ENCODE results near the gene SLCO3A1. TPM values are rescaled to one million over a fixed set of nuclear protein-coding genes. Genes with fewer than 3 reads are reported as not detected.

The SLCO3A1 gene
- total RNA-seq, 3 donors from 2014 or later, result 8.5 to 14.1 (median 13.6) TPM

DNA sequence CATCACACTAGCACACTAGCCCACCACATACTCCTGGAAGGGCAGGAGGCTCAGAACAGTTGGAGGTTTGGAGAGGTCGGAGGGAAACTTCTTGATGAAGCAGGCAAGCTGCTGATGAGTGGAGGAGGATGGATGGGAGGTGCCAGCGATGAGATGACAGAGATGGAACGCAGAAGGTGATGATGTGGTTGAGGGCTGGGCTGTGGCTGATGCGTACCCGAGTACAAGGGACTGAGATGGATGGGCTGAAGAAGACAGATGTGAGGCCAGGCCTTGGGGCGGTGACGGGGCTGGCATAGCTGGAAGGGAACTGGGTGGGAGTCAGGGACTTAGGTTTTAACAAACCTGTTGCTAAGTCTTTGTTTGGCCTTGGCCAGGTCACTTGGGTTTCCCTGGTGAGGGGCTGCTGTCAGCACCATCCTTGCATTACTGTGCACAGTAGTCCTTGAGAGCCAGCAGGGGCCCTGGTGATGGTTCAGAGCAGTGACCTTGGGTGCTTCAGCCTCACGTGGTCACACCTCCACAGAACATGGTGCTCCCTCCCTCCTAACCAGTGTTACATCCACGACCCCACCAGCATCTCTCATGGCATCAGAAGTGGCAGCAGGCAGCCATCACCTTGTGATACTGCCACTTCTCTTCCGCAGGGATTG is 164.5 kb downstream of the SLCO3A1 start:
- no peak for TF ChIP-seq POLR2AphosphoS5 (IDR thresholded peaks at IDR 0.05)
- TF ChIP-seq POLR2A (IDR thresholded peaks at IDR 0.05), result no peak
- no peak for TF ChIP-seq CTCF (IDR thresholded peaks at IDR 0.05)
- no peaks in the 10 kb centered on the region for H3K27me3 ChIP-seq
- no peaks in the 10 kb centered on the region for H3K9me3 ChIP-seq
- no peaks in the 10 kb centered on the region for H3K36me3 ChIP-seq
- H3K4me3 ChIP-seq, result no peak overlapping the region
- no peak overlapping the region for H3K27ac ChIP-seq
- peaks cover 0 to 2% of the 10 kb centered on the region in 2 donors for H3K4me1 ChIP-seq
- no peak for DNase-seq (ENCODE audit: low spot score in 2 of 2)
- intact Hi-C loops (cut with DNase I; ENCODE audit: low total_unique reads), result no loop called here

DNA sequence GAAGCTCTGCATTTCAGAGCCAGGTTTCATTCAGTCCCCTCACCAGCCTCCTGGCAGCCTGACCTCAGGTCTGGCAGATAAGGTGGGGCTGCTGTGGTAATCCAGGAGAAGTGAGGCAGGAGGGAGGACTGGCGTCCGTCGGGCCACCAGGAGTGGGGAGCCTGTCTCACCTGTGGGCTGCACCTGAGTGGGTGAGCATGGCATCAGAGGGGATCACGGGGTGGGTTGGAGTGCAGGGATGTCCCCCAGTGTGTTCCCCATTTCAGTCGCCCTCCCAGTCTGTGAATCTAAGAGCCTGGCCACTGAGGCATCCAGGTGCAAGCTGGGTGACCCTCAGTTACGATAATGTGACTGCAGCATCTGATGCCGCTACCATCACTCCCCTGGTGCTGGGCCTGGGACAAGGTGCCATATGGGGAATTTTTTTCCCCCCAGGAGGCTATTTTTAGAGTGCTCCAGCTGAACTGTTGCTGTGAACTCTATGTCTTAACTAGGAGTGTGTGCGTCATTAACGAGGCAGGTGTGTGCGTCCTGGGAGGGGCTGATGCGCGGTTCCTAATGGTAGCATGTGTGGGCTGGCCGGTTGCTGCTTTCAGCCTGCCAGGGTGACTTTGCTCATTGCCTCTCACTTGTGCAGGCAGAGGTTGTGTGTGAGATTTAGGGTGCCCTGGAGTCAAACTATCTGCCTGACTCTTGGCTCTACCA is 165.2 kb downstream of the SLCO3A1 start:
- no peak for TF ChIP-seq CTCF (IDR thresholded peaks at IDR 0.05)
- TF ChIP-seq POLR2A (IDR thresholded peaks at IDR 0.05), result no peak
- TF ChIP-seq POLR2AphosphoS5 (IDR thresholded peaks at IDR 0.05), result no peak
- peak overlapping the region in 1 of 2 donors; percentile 25 for H3K27ac ChIP-seq
- intact Hi-C loops (cut with DNase I; ENCODE audit: low total_unique reads), result no loop called here
- H3K27me3 ChIP-seq, result no peaks in the 10 kb centered on the region
- no peak for DNase-seq (ENCODE audit: low spot score in 2 of 2)
- no peak overlapping the region for H3K4me3 ChIP-seq
- H3K4me1 ChIP-seq, result peaks cover 0 to 2% of the 10 kb centered on the region in 2 donors
- H3K9me3 ChIP-seq, result no peaks in the 10 kb centered on the region
- no peaks in the 10 kb centered on the region for H3K36me3 ChIP-seq

DNA sequence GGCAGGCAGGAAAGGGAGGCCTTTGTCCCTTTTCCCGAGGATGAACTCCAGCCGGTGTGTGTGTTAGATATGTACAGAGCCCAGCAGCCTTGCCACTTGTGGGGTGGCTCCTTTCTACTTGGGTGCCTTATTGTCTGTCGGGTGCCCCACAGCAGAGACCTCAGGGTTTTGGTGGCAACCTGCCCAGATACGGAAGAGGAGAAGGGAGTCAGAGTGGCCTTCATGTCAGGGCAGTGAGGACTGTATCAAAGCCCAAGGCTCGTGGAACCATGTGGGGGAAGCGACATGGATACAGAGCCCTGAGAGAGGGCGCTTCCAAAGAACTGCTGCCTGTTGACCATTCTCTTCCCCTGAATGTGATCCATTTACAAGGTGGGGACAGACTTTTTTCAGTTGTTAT is 166.2 kb downstream of the SLCO3A1 start:
- Histone ChIP-seq H3K9me3 (no peaks in the 10 kb centered on the region), H3K27me3 (no peaks in the 10 kb centered on the region), H3K4me1 (peaks cover 0 to 2% of the 10 kb centered on the region in 2 donors), H3K4me3 (no peak overlapping the region), H3K36me3 (no peaks in the 10 kb centered on the region), H3K27ac (peak overlapping the region in 1 of 2 donors; percentile 52)
- no peak for TF ChIP-seq CTCF (IDR thresholded peaks at IDR 0.05)
- no peak for TF ChIP-seq POLR2A (IDR thresholded peaks at IDR 0.05)
- no peak for TF ChIP-seq POLR2AphosphoS5 (IDR thresholded peaks at IDR 0.05)
- intact Hi-C loops (cut with DNase I; ENCODE audit: low total_unique reads), result loop anchor here (10.0 kb wide), 1 partner anchor 885 kb away; the partner anchor contains the start of gene CHD2
- no peak for DNase-seq (ENCODE audit: low spot score in 2 of 2)

GRCh38 chr15:92020207-92020606 is 166.7 kb downstream of the SLCO3A1 start:
- no peaks in the 10 kb centered on the region for H3K27me3 ChIP-seq
- no peak overlapping the region for H3K4me3 ChIP-seq
- intact Hi-C loops (cut with DNase I; ENCODE audit: low total_unique reads), result loop anchor here (10.0 kb wide), 1 partner anchor 885 kb away; the partner anchor contains the start of gene CHD2
- H3K27ac ChIP-seq, result peak overlapping the region in 1 of 2 donors; percentile 72
- H3K9me3 ChIP-seq, result no peaks in the 10 kb centered on the region
- TF ChIP-seq CTCF (IDR thresholded peaks at IDR 0.05), result no peak
- no peak for TF ChIP-seq POLR2AphosphoS5 (IDR thresholded peaks at IDR 0.05)
- TF ChIP-seq POLR2A (IDR thresholded peaks at IDR 0.05), result no peak
- H3K36me3 ChIP-seq, result no peaks in the 10 kb centered on the region
- H3K4me1 ChIP-seq, result peaks cover 0 to 2% of the 10 kb centered on the region in 2 donors
- DNase-seq (ENCODE audit: low spot score in 2 of 2), result no peak

GRCh38 chr15:92020804-92021203 is 167.3 kb downstream of the SLCO3A1 start:
- DNase-seq (ENCODE audit: low spot score in 2 of 2), result no peak
- H3K27ac ChIP-seq, result peak overlapping the region; percentile 4 to 72
- intact Hi-C loops (cut with DNase I; ENCODE audit: low total_unique reads), result loop anchor here (10.0 kb wide), 1 partner anchor 884 kb away; the partner anchor contains the start of gene CHD2
- no peak overlapping the region for H3K4me3 ChIP-seq
- no peaks in the 10 kb centered on the region for H3K27me3 ChIP-seq
- no peaks in the 10 kb centered on the region for H3K36me3 ChIP-seq
- peaks cover 0 to 2% of the 10 kb centered on the region in 2 donors for H3K4me1 ChIP-seq
- H3K9me3 ChIP-seq, result no peaks in the 10 kb centered on the region
- TF ChIP-seq POLR2A (IDR thresholded peaks at IDR 0.05) (no peak), CTCF (IDR thresholded peaks at IDR 0.05) (no peak), POLR2AphosphoS5 (IDR thresholded peaks at IDR 0.05) (no peak)
